ENCODE data around the gene PTPN20.
"Not testable (repeated sequence)": the region's sequence is repeated elsewhere in the genome, so short reads cannot be mapped to it uniquely, and the experiment has no call there.

DNA sequence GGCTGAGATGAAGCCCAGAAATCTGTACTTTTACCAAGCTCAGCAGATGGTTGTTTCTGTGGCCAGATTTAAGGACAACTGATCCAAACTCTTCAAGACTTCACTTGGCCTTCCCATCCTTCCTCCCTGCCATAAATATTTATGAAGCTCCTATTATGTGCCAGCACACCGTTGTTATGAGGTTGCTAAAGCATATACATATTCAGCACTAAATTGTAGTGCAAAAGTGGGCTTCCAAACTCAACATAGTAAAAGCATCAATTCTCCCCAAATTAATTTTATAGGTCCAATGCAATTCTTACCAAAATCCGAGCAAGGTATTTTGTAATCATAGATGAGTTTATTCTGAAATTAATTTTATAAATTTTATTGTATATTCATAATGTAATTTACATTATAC lies 10.0 kb upstream of the PTPN20 start:
- TF ChIP-seq, protein P1, sequence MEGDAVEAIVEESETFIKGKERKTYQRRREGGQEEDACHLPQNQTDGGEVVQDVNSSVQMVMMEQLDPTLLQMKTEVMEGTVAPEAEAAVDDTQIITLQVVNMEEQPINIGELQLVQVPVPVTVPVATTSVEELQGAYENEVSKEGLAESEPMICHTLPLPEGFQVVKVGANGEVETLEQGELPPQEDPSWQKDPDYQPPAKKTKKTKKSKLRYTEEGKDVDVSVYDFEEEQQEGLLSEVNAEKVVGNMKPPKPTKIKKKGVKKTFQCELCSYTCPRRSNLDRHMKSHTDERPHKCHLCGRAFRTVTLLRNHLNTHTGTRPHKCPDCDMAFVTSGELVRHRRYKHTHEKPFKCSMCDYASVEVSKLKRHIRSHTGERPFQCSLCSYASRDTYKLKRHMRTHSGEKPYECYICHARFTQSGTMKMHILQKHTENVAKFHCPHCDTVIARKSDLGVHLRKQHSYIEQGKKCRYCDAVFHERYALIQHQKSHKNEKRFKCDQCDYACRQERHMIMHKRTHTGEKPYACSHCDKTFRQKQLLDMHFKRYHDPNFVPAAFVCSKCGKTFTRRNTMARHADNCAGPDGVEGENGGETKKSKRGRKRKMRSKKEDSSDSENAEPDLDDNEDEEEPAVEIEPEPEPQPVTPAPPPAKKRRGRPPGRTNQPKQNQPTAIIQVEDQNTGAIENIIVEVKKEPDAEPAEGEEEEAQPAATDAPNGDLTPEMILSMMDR (IDR thresholded peaks at IDR 0.05): not testable (repeated sequence)
- TF ChIP-seq POLR2A, POLR2AphosphoS5 (IDR thresholded peaks at IDR 0.05): not testable (repeated sequence)
